Left renal cortex interstitium (tissue), 4 donors: ENCODE results near the gene ACSF3. TPM values are rescaled to one million over a fixed set of nuclear protein-coding genes. Genes with fewer than 3 reads are reported as not detected.
"Not testable (repeated sequence)": the region's sequence is repeated elsewhere in the genome, so short reads cannot be mapped to it uniquely, and the experiment has no call there.

ENCODE experiments used
- DNase-seq, 4 donors: peaks; one replicate each; pipeline ENCODE4 v3.0.0-alpha.2; 2013; ENCODE audit warnings: low read depth in 4 of 4, low spot score in 2 of 4, missing footprints in 1 of 4
- polyA plus RNA-seq, 4 donors: library from polyadenylated mRNA; unstranded; fragments of 120-200 nt; gene quantifications; one replicate each; pipeline ENCODE4 v1.2.1, GENCODE V29; 2013; ENCODE audit not compliant: insufficient read length in 4 of 4

The ACSF3 gene
- polyA plus RNA-seq, 4 donors, result 27.6 to 37.9 (median 33.5) TPM

DNA sequence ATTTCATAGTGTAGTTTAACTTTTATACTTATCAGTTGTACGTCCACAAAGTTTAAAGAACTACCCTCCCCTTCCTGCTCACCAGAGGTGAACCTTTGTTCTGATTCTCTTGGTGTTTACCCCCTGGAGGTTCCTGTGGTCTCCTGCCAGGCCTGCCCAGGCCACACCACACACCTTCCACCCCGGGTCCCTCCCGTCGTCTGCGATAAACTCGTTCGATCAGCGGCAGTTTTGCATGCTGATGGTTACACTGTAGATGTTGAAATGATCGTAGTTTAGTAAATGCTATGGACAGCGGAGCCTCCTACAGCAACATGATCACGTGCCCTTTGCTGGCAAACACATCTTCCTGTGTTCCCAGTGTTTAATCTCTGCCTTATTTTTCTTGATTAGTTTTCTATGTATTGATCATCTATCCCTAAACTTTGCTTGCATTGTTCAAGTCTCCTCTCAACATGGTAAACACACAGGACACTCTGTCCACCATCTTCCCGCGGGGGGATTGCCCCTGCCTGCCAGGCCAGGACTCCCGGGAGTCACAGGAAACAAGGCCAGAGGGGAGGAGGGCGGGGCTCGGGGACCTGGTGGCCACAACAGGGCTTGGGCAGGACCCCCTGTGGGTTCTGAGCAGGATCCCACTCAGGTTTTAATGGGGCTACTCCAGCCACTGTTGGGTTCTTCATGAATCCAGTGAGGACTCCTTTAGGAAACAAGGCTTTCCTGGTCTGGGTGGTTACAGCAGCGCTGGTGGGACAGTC is 2.8 kb upstream of the ACSF3 start:
- DNase-seq, result no peak

GRCh38 chr16:89092013-89092412 is 1.6 kb upstream of the ACSF3 start:
- DNase-seq, result no peak

- not testable (repeated sequence) for DNase-seq
Measured at GRCh38 chr16:89093252-89093601, 425 bp upstream of the ACSF3 start.

- no peak for DNase-seq
Measured at GRCh38 chr16:89094252-89094879, 714 bp downstream of the ACSF3 start.

- DNase-seq, result no peak
Measured at GRCh38 chr16:89094880-89095258, 1.2 kb downstream of the ACSF3 start.

DNA sequence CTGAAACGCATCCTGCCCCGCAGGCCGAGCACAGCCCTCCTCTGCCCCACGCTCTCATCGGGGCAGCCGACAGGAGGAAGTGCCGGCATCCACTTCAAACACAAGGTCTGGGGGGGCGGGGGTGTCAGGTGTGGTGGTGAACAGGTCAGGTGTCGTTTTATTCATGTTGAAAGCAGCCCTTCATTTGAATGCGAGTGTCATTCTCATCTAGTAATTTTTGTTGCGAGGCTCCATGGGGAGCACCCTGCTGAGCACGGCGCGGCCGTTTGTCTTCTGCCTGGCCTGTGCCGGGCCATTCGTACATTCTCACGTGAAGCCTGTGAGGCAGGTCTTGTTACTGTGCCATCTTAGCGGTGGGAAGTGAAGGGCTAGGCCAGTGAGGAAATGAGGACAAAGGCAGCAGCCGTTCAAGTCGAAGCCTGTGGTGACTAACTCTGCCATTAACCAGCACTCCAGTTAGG is 1.9 kb downstream of the ACSF3 start:
- DNase-seq, result no peak

DNA sequence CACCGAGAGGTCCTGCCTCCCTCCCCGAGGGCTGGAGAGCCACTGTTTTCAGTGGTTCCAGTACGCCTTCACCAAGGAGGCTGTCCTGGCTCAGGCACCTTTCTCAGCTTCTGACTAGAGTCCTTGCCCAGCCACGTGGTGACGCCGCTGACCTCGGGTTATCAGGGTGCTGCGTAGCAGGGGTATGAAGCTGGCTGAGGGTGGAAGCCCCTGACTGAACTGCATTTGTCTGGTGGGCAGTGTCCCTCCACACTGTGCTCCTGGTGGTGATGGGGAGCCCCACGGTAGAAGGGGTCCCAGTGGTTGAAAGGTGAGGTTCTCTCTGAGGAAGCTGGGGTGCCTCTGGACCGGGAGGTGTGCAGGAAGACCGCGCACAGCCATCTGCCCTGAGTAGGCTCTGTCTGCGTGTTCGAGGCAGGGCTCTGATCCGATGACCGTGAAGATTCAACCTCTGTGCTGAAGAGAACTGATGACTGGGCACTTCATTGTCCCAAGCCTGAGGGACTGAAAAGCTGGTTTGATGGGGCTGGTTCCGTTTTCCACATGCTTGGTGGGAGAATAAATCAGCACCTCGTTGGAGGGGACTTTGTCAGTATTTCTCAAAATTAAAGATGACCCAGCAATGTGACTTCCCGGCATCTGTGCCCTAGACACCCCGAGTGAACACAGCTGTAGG is 2.5 kb downstream of the ACSF3 start:
- no peak for DNase-seq

GRCh38 chr16:89096768-89097391 is 3.2 kb downstream of the ACSF3 start:
- DNase-seq, result no peak

- DNase-seq, result no peak
Measured at GRCh38 chr16:89097392-89097772, 3.7 kb downstream of the ACSF3 start.

- no peak for DNase-seq
Measured at GRCh38 chr16:89098767-89099430, 5.2 kb downstream of the ACSF3 start.

DNA sequence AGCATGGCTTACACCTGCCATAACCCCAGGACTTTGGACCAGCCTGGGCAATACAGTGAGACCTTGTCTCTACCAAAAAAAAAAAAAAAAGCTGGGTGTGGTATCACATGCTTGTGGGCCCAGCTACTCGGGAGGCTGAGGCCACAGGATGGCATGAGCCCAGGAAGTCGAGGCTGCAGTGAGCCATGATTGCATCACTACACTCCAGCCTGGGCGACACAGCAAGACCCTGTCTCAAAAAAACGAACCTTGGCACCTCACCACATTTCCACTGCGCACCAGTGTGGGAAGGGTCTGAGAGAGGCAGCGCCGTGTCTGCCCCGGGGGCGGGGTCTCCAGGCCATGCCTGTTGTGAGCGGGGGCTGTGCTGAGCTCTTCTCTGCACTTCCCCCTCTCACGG is 6.3 kb downstream of the ACSF3 start:
- DNase-seq, result no peak

- no peak for DNase-seq
Measured at GRCh38 chr16:89100601-89101302, 7.1 kb downstream of the ACSF3 start.

DNA sequence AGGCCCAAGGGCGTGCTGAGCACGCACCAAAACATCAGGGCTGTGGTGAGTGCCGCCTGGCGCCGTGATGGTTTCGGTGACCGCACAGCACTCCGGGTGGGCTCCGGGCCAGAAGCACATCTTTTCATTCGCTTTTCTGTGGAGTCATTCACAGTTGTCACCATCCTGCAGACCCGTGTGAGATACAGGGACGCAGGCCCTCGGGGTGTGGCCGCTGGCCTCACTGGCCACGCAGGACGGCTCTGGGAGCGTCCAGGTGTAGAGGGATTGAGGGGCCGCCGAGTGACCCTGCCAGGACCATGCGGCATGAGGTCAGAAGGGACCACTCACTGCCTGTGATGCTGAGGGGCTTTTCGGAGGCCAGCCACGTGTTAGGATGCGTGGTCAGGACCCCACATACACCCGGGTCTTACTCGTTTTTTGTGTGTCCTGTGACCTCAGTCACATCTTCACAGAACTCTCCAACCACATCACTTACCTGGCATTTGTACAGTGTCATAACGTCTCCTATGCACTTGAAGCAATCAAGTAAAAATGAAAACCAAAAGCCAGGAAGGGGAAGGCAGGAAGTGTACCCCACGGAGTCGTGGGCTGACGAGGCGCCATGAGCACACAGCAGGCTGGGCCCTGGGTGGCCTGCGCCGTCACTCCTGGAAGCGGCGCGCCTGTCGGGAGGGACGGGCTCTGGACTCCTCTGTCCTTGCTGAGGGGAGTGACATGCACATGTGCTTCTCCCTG is 7.8 kb downstream of the ACSF3 start:
- no peak for DNase-seq

- DNase-seq, result no peak
Measured at GRCh38 chr16:89102041-89102471, 8.4 kb downstream of the ACSF3 start.

GRCh38 chr16:89102481-89103073 is 8.9 kb downstream of the ACSF3 start:
- DNase-seq, result no peak

DNA sequence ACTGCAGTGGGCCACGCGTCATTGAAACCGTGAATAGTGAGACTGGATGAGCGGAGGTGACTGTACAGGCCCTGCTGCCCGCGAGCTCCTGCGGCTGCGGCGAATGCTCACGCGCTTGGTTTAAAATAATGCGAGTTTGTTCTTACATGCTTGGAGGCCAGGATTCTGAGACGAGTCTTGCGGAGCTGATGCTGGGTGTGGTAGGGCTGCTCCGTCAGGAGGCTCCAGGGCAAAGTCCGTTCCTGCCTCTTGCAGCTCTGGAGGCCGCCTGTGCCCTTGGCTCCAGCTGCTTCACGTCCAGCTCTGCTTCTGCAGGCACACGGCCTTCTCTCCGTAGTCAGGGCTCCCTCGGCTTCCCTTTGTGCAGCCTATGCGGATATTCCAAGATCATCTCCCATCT is 9.5 kb downstream of the ACSF3 start:
- no peak for DNase-seq

DNA sequence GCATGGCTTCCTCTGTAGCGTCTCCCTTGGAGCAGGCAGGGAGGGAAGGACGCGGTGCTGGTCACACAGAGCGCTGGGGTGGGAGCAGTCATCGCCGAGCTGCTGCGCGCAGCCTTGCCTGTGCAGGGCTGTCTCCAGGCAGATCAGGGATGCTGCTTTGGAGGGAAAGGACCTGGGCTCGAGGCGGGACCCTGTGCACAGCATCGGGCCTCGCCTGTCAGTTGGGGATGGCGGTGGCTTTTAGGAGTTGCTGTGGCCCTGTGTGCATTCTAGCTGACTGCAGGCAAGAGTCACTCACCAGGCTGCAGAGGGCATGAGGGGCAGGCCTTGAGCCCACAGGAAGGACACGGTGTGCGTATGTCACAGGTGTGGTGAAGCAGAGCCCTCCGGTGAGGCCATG is 10.1 kb downstream of the ACSF3 start:
- DNase-seq, result no peak

DNA sequence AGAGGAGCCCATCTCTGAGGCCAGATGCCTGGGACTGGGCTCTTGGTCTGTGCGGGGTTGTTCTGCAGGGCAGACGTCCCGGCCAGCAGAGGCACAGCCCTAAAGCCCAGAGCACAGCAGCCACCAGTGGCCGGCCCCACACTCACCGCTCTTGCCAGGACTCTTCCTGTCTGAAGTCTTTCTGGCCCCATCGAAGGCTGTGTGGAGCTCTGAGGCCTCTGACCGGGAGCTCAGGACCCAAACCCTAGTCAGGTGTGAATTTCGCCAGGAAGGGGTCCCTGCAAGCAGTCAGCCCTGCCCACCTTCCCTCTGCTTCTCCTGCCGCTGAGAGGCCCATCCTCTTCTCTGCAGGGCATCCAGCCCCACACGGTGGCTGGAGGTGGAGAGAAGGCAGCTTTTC is 10.7 kb downstream of the ACSF3 start:
- DNase-seq, result no peak

DNA sequence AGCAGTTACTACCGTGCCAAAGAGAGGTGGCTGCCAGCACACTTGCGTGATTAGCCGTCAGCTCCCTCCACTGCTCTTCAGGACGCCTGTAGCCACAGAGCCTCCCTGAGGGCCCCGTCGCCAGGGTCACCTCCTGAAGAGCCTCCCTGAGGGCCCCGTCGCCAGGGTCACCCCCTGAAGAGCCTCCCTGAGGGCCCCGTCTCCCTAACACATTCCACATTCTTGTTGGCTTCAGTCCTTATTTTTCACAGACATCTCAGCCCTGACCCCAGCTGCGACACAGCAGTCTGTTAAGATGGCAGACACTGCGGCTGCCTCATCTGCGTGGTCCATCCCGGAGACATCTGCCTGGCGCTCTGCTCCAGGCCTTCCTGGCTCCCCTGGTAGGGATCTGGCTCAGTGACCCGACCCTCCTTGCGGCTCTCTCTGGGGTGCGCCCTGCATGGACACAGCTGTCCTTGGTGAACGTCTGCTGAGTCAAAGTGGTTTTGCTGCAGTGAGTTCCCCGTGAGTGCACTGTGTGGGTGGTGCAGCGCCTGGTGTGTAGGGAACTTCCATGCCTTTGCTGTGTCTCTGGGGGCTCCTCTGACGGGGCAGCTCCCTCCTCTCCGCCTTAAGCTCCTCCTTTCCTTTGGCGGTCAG is 11.4 kb downstream of the ACSF3 start:
- DNase-seq, result no peak
